H1 (cell line): ENCODE results near the gene UCMA.

Experiments used
- CHD1 ChIP-seq: IDR thresholded peaks from 2 replicates; pipeline ENCODE4 v1.6.1; 2012; ENCODE audit warnings: low read depth, low read length, improper control_type of control experiment
- CTCF ChIP-seq, 3 experiments: IDR thresholded peaks; 1 replicate in 2 of 3; 2 replicates in 1 of 3; pipeline versions ENCODE4 v1.5.1 to v1.6.1; 2011; ENCODE audit warnings: low read length in 3 of 3, mild to moderate bottlenecking in 3 of 3, inconsistent platforms in 2 of 3, low read depth in 1 of 3, moderate library complexity in 1 of 3; ENCODE audit not compliant: insufficient read depth in 1 of 3; ENCODE audit errors: control extremely low read depth in 1 of 3
- EGR1 ChIP-seq: IDR thresholded peaks from 2 replicates; pipeline ENCODE4 v1.6.1; 2011; ENCODE audit warnings: low read depth, low read length, borderline replicate concordance
- EP300 ChIP-seq, 2 experiments: IDR thresholded peaks; 1 replicate in 1 of 2; 2 replicates in 1 of 2; pipeline ENCODE4 v1.6.1; 2011 to 2012; ENCODE audit warnings: low read depth in 2 of 2, low read length in 2 of 2, mild to moderate bottlenecking in 2 of 2, borderline replicate concordance in 1 of 2, inconsistent platforms in 1 of 2, moderate library complexity in 1 of 2
- EZH2 ChIP-seq: fragments of 200-600 bp; sonication (generic); IDR thresholded peaks from 2 replicates; pipeline ENCODE4 v1.7.1; 2012; ENCODE audit warnings: low read depth, mild to moderate bottlenecking, moderate library complexity, low read length, inconsistent platforms; ENCODE audit not compliant: severe bottlenecking
- JUN ChIP-seq: IDR thresholded peaks from 2 replicates; pipeline ENCODE4 v1.6.1; 2011; ENCODE audit warnings: low read depth, mild to moderate bottlenecking, improper control_type of control experiment, low read length
- JUND ChIP-seq: IDR thresholded peaks from 2 replicates; pipeline ENCODE4 v1.6.1; 2011; ENCODE audit warnings: mild to moderate bottlenecking, improper control_type of control experiment, low read length
- POLR2A ChIP-seq, 2 experiments: IDR thresholded peaks; 1 replicate in 1 of 2; 2 replicates in 1 of 2; pipeline ENCODE4 v1.6.1; 2011; ENCODE audit warnings: low read depth in 2 of 2, low read length in 2 of 2, mild to moderate bottlenecking in 2 of 2; ENCODE audit errors: control extremely low read depth in 1 of 2
- POLR2AphosphoS5 ChIP-seq: IDR thresholded peaks from 2 replicates; pipeline ENCODE4 v1.6.1; 2011; ENCODE audit warnings: low read depth, low read length
- SIN3A ChIP-seq, 2 experiments: IDR thresholded peaks in 1 of 2; conservative IDR thresholded peaks in 1 of 2; 2 replicates each; pipeline ENCODE4 v1.6.1; 2011 to 2012; ENCODE audit warnings: low read length in 2 of 2, improper control_type of control experiment in 1 of 2, low read depth in 1 of 2, mild to moderate bottlenecking in 1 of 2
- SIRT6 ChIP-seq: IDR thresholded peaks from one replicate; pipeline ENCODE4 v1.7.1; 2012; ENCODE audit warnings: low read length, inconsistent platforms
- SP4 ChIP-seq: IDR thresholded peaks from 2 replicates; pipeline ENCODE4 v1.6.1; 2012; ENCODE audit warnings: low read length, inconsistent platforms
- SRF ChIP-seq: IDR thresholded peaks from 2 replicates; pipeline ENCODE4 v1.6.1; 2011; ENCODE audit warnings: mild to moderate bottlenecking, low read depth, low read length, moderate library complexity
- TBP ChIP-seq: IDR thresholded peaks from 2 replicates; pipeline ENCODE4 v1.6.1; 2011; ENCODE audit warnings: low read depth, low read length, improper control_type of control experiment

DNA sequence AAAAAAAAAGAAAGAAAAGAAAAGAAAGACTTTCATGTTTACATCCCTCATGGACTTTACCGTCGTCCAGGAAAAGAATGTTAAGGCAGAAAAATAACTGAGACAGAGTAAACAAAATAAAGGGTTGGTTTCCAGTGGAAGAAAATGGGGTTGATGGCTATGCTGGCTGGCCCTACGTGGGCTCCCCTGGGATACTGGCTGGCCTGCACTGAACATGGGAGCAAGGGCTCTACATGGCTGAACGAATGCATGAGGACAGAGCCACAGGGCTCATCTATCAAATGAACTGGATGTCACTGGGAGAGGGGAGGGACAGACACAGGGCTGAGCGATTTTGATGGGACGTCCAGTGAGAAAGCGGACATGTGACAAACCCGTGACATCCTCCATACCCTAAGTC is 2.5 kb upstream of the UCMA start:
- no peak for TF ChIP-seq EP300 (IDR thresholded peaks at IDR 0.05; ENCODE audit: borderline replicate concordance in 1 of 2, low read depth in 2 of 2, low read length in 2 of 2)
- no peak for TF ChIP-seq CHD1
- no peak for TF ChIP-seq JUN
- no peak for TF ChIP-seq POLR2A (IDR thresholded peaks at IDR 0.05; ENCODE audit: control extremely low read depth in 1 of 2, low read depth in 2 of 2, low read length in 2 of 2)
- TF ChIP-seq POLR2AphosphoS5, result no peak
- no peak for TF ChIP-seq SIRT6
- TF ChIP-seq JUND, result no peak
- TF ChIP-seq CTCF (IDR thresholded peaks at IDR 0.05; ENCODE audit: control extremely low read depth in 1 of 3, insufficient read depth in 1 of 3, low read depth in 1 of 3, low read length in 3 of 3), result no peak
- TF ChIP-seq EGR1, result no peak
- TF ChIP-seq EZH2, result no peak
- TF ChIP-seq SRF, result no peak
- no peak for TF ChIP-seq SP4
- no peak for TF ChIP-seq TBP
- no peak for TF ChIP-seq SIN3A (conservative IDR thresholded peaks at IDR 0.05 in 1 of 2, IDR thresholded peaks at IDR 0.05 in 1 of 2; ENCODE audit: low read depth in 1 of 2, low read length in 2 of 2)
